Measurements from ENCODE around the gene LRRC31.

Gene LRRC31

GRCh38 chr3:169813757-169814517 is 55.8 kb downstream of the LRRC31 start:
- TF ChIP-seq, protein P1, sequence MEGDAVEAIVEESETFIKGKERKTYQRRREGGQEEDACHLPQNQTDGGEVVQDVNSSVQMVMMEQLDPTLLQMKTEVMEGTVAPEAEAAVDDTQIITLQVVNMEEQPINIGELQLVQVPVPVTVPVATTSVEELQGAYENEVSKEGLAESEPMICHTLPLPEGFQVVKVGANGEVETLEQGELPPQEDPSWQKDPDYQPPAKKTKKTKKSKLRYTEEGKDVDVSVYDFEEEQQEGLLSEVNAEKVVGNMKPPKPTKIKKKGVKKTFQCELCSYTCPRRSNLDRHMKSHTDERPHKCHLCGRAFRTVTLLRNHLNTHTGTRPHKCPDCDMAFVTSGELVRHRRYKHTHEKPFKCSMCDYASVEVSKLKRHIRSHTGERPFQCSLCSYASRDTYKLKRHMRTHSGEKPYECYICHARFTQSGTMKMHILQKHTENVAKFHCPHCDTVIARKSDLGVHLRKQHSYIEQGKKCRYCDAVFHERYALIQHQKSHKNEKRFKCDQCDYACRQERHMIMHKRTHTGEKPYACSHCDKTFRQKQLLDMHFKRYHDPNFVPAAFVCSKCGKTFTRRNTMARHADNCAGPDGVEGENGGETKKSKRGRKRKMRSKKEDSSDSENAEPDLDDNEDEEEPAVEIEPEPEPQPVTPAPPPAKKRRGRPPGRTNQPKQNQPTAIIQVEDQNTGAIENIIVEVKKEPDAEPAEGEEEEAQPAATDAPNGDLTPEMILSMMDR (IDR thresholded peaks at IDR 0.05; ENCODE audit: control extremely low read depth, extremely low read depth, low read depth, missing control alignments), result peak; percentile 70
- ChIA-PET POLR2A (interaction anchor here (0.9 kb wide), 1 partner anchor 151 kb away, joined by 3 read pairs; no protein-coding TSS in a partner anchor), CTCF (interaction anchor here (0.7 to 2.1 kb wide), 8 partner anchors 8 to 97 kb away, joined by 3 to 7 read pairs (median 3); partner anchors contain the start of genes ACTRT3 and SAMD7)
- DNase-seq (ENCODE audit: extremely low spot score), result peak; percentile 76

GRCh38 chr3:169813278-169813677 is 56.5 kb downstream of the LRRC31 start:
- ChIA-PET POLR2A (interaction anchor here (0.6 to 0.9 kb wide), 2 partner anchors 28 to 152 kb away, joined by 3 to 6 read pairs; no protein-coding TSS in a partner anchor), CTCF (interaction anchor here (0.9 to 2.1 kb wide), 8 partner anchors 9 to 165 kb away, joined by 3 to 7 read pairs (median 4); partner anchors contain the start of gene SAMD7)
- no peak for DNase-seq (ENCODE audit: extremely low spot score)
- TF ChIP-seq, protein P1 (IDR thresholded peaks at IDR 0.05; ENCODE audit: control extremely low read depth, extremely low read depth, low read depth, missing control alignments), result no peak

DNA sequence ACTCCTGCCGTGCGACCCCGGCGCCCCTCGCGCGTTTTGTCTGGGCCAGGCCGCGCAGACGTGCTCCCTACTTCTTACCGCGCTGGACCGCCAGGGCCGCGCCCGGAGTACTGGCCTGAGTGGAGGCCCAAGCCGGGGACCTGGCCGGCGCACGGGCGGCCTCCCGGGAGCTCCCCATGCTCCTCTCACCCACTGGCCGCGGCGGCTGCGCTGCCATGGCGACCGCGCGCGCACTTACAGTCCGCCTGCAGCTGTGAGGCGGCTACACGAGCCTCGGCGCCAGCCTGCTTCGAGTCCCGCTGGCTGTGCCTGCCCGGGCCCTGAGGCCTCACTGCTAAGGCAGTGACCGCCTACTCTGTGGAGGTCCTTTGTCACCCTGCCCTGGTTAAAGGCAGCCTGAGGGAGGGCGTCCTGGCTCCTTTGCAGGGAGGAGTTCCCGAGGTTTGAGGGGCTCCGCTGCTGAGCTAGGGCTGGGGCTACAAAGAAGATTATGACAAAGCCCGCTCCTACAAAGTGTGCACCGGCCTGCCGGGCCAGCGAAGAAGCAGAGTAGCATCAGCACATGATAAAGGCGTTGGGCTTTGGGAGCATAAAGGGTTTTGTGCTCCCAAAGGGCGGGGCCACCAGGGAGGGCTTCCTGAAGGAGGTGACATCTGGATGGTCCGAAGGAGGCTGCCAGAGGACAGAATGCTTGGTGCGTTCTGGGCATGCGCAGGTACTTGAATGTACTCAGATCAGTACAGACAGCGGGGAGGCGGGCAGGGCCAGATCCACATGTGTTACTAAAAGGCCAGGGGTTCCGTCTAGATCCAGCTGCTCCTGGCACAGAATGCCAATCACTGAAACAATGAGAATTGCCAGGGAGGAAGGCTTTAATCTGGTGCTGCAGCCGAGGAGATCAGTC is 57.2 kb downstream of the LRRC31 start, which contains the start of the genes LRRC34 and LRRIQ4:
Gene LRRC34 (minus strand): TSS at position 573 of the 904 bp plus-strand sequence. CDS start 356 bp downstream, at position 217.
Gene LRRIQ4 (plus strand): TSS at position 539 of the 904 bp plus-strand sequence. CDS start 9,052 bp downstream, outside the sequence.
- TF ChIP-seq, protein P1 (IDR thresholded peaks at IDR 0.05; ENCODE audit: control extremely low read depth, extremely low read depth, low read depth, missing control alignments), result no peak
- ChIA-PET POLR2A (interaction anchor here (0.6 to 1.0 kb wide), 2 partner anchors 11 to 28 kb away, joined by 3 to 6 read pairs; no protein-coding TSS in a partner anchor), CTCF (interaction anchor here (0.7 to 2.4 kb wide), 10 partner anchors 9 to 166 kb away, joined by 3 to 11 read pairs (median 4); partner anchors contain the start of gene MYNN)
- peak; percentile 80 for DNase-seq (ENCODE audit: extremely low spot score)

- TF ChIP-seq, protein P1 (IDR thresholded peaks at IDR 0.05; ENCODE audit: control extremely low read depth, extremely low read depth, low read depth, missing control alignments), result no peak
- peak; percentile 32 for DNase-seq (ENCODE audit: extremely low spot score)
- ChIA-PET CTCF (interaction anchor here (0.7 to 2.4 kb wide), 10 partner anchors 8 to 167 kb away, joined by 3 to 11 read pairs (median 4); partner anchors contain the start of gene MYNN), POLR2A (interaction anchor here (1.0 kb wide), 1 partner anchor 10 kb away, joined by 3 read pairs; no protein-coding TSS in a partner anchor)
These were observed 58.0 kb downstream of the LRRC31 start for GRCh38 chr3:169811631-169812331.

GRCh38 chr3:169809230-169809795 is 60.4 kb downstream of the LRRC31 start:
- TF ChIP-seq, protein P1 (IDR thresholded peaks at IDR 0.05; ENCODE audit: control extremely low read depth, extremely low read depth, low read depth, missing control alignments), result no peak
- CTCF ChIA-PET, result interaction anchor here (0.8 to 1.5 kb wide), 3 partner anchors 16 to 25 kb away, joined by 3 to 4 read pairs (median 3); no protein-coding TSS in a partner anchor
- POLR2A ChIA-PET, result no interaction called here
- DNase-seq (ENCODE audit: extremely low spot score), result no peak
